T-helper 2 cell (primary cell): ENCODE data around the gene RAI14.

Experiments
- DNase-seq, 5 experiments: peaks; one replicate each; pipeline versions ENCODE4 v3.0.0 to v3.0.0-alpha.2; 2012 to 2022

The RAI14 gene

DNA sequence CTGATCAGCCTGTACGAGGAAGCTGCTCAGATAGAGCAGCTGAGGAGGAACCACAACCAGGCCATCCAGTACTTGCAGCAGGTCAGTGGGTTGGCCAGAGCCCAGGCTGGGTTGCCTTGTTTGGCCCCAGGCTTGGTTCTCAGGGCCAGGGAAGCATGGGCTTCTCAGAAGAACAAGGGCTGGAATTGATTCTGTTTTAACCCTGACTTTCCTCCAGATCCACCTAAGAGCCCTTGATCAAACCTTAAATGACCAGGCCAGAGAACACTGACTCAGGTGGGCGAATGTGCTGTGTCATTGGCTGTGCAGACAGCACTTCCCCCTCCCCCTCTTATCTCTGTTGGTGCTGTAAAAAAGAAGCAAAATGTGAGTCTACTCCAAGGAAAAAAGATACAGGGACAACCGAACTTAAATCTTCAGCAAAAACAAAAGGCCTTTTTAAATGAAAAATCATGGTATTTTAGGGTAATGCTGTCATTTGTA, 210.9 kb downstream of the RAI14 start:
- no peak for DNase-seq

DNA sequence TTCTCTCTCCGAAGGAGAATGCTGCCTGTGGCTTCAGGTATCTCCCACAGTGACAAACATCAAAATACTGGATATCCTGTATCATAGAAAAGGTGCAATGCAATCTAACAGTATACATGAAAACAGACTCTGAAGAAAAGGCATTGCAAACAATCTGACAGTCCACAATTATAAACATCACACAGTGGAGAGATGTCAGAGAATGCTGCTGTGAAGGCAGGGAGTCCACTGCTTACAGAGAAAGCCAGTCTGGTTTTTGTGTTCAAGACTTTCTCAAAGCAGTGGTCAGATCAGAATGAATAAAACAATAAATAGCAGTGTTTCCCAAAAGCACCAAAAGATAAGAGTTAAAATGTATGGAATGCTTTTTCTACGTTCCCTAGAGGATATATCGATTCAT, 211.5 kb downstream of the RAI14 start:
- no peak for DNase-seq

DNA sequence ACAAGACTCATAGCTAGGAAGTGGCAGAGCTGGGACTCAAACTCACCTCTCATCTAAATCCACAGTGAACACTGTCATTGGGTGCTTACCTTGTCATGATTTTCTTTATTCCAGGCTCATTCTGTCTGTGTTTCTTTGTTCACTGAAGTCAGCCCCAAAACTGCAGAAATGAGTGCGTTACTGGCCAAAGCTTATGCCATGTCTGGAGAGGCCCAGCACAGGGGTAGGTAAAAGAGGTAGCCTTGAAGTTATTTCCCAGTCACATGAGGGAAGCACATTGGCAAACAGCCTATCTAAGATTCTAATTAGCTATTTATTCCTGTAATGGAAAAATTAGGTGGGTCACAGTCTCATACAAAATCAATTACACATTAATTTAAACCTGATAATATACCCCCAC, 212.7 kb downstream of the RAI14 start:
- no peak for DNase-seq

DNA sequence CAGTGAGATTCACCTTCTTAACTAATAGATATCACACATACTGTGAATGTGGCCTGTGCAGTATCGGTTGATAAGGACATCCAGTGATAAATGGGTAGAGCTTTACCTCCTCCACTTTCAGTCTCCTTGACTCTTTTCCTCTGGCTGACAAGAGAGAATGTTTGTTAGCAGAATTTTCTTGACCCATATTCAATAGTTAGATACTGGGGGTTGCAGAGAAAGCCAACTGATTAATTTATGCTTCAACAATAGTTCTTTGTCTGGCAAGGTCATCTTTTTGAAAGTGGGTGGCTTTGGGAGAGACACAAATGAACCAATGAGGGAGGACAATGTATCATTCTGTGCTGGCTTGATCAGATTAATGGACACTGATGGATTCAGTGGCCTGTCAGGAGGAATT, 213.1 kb downstream of the RAI14 start:
- DNase-seq: no peak

DNA sequence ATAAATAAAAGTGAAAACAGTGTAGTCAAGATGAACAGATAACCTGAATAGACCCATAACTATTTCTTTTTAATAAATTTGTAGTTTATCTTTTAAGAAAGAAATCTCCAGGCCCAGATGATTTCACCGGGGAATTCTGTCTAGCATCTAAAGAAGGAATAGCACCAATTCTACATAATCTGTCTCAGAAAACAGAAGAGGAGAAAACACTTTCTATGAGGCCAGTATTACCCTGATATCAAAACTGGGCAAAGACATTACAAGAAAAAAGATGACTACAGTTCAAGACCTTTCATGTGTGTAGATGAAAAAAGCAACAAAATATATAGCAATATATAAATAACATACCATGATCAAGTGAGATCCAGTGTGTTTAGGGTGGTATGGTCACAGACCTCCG, 214.3 kb downstream of the RAI14 start:
- DNase-seq: no peak

DNA sequence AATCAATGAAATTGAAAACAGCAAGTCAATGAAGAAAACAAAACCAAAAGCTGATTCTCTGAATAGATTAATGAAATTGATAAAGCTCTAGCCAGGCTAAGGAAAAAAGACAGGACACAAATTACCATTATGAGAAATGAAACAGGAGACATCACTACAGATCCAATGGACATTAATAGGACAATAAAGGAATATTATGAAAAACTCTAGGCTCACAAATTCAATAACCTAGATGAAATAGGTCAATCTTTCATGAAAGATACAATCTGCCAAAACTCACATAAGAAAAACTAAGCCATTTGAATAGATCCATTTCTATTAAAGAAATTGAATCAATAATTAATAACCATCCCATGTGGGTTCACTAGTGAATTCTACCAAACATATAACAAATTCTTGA, 220.1 kb downstream of the RAI14 start:
- no peak for DNase-seq

DNA sequence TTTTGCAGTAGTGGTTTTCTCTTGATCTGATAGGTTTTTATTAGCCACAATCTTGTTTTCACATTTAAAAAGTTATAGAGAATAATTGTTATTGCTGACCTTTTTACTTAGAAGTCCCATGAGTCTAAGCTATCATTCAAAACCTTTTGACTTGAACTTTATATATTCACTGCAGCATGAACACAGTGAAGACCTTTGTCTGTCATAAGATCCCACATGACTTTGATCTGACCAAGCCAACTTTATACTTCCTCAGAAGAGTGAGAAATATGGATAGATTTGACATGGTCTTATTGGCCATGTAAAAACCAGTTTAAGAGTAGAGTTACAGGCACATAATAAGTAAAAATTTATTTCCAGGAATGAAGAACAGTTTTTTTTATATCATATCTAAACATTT, 225.1 kb downstream of the RAI14 start:
- DNase-seq: no peak
